DND-41 (cell line): ENCODE measurements around the gene CMTM7.
"Not testable (repeated sequence)": the region's sequence is repeated elsewhere in the genome, so short reads cannot be mapped to it uniquely, and the experiment has no call there.

ENCODE experiments used
- ATAC-seq: fragments of 200-7000 bp; cut with Tn5 transposase; 3 replicates; pipeline ENCODE4 v1.9.1; 2021; ENCODE audit warnings: low read depth; ENCODE audit not compliant: insufficient read depth
- DNase-seq: peaks from one replicate; pipeline ENCODE4 v3.0.0-alpha.2; 2020
- H2AFZ ChIP-seq: 2 replicates; pipeline ENCODE4 v1.6.0; 2012; ENCODE audit warnings: low read depth, low read length
- H3K27ac ChIP-seq: 2 replicates; pipeline ENCODE4 v1.5.1; 2012; ENCODE audit warnings: low read length, inconsistent platforms
- H3K27me3 ChIP-seq: fragments of 200-600 bp; sonication (generic); 2 replicates; pipeline ENCODE4 v1.6.0; 2012; ENCODE audit warnings: low read length, mild to moderate bottlenecking, inconsistent platforms; ENCODE audit not compliant: insufficient read depth, poor library complexity
- H3K36me3 ChIP-seq: 2 replicates; pipeline ENCODE4 v1.5.1; 2012; ENCODE audit warnings: low read length, inconsistent platforms; ENCODE audit not compliant: insufficient read depth
- H3K4me1 ChIP-seq: 2 replicates; pipeline ENCODE4 v1.5.1; 2012; ENCODE audit warnings: mild to moderate bottlenecking, low read length; ENCODE audit not compliant: insufficient read depth
- H3K4me2 ChIP-seq: 2 replicates; pipeline ENCODE4 v1.6.0; 2012; ENCODE audit warnings: mild to moderate bottlenecking, moderate library complexity, low read length, inconsistent platforms; ENCODE audit not compliant: insufficient read depth
- H3K4me3 ChIP-seq, 2 experiments: fragments of 200-600 bp in 1 of 2; shearing (Covaris generic) in 1 of 2; 2 replicates each; pipeline ENCODE4 v1.5.1; 2012 to 2016; ENCODE audit warnings: inconsistent platforms in 2 of 2, low read length in 2 of 2, mild to moderate bottlenecking in 2 of 2, low read depth in 1 of 2, moderate library complexity in 1 of 2
- H3K79me2 ChIP-seq: 2 replicates; pipeline ENCODE4 v1.6.0; 2012; ENCODE audit warnings: low read length, inconsistent platforms; ENCODE audit not compliant: insufficient read depth
- H3K9ac ChIP-seq: 2 replicates; pipeline ENCODE4 v1.6.0; 2012; ENCODE audit warnings: low read depth, mild to moderate bottlenecking, inconsistent platforms, low read length, moderate library complexity
- H3K9me3 ChIP-seq: 2 replicates; pipeline ENCODE4 v1.5.1; 2012; ENCODE audit warnings: low read length, moderate library complexity, mild to moderate bottlenecking, inconsistent platforms; ENCODE audit not compliant: insufficient read depth, severe bottlenecking
- H4K20me1 ChIP-seq: 2 replicates; pipeline ENCODE4 v1.6.0; 2012; ENCODE audit warnings: low read length; ENCODE audit not compliant: insufficient read depth
- CTCF ChIP-seq: IDR thresholded peaks from 2 replicates; pipeline ENCODE4 v1.5.1; 2012; ENCODE audit warnings: borderline replicate concordance, low read length, moderate library complexity, mild to moderate bottlenecking; ENCODE audit not compliant: poor library complexity, severe bottlenecking; ENCODE audit errors: extremely low read depth
- EZH2 ChIP-seq: IDR thresholded peaks from 3 replicates; pipeline ENCODE4 v1.6.1; 2012; ENCODE audit warnings: borderline replicate concordance, low read depth, mild to moderate bottlenecking, moderate library complexity, low read length, inconsistent platforms; ENCODE audit not compliant: severe bottlenecking

The CMTM7 gene

GRCh38 chr3:32383136-32383711, 8.4 kb upstream of the CMTM7 start:
- Histone ChIP-seq H3K27me3 (no peaks in the 10 kb centered on the region), H4K20me1 (no peaks in the 10 kb centered on the region), H3K4me3 (no peak overlapping the region), H3K4me2 (no peak overlapping the region), H3K27ac (no peak overlapping the region), H3K9me3 (no peaks in the 10 kb centered on the region), H2AFZ (no peak overlapping the region), H3K36me3 (no peaks in the 10 kb centered on the region), H3K4me1 (no peaks in the 10 kb centered on the region), H3K79me2 (no peaks in the 10 kb centered on the region), H3K9ac (no peak overlapping the region)
- ATAC-seq (no peak; the same call in 2 of the 3 replicates), DNase-seq (no peak)
- no peak for TF ChIP-seq CTCF
- TF ChIP-seq EZH2 = no peak

- TF ChIP-seq CTCF = no peak
- TF ChIP-seq EZH2 = no peak
- no peak for DNase-seq
- no peak overlapping the region for H3K4me2 ChIP-seq
- no peak overlapping the region for H3K9ac ChIP-seq
- H3K27me3 ChIP-seq = no peaks in the 10 kb centered on the region
- no peaks in the 10 kb centered on the region for H3K79me2 ChIP-seq
- H3K27ac ChIP-seq = no peak overlapping the region
- no peak overlapping the region for H2AFZ ChIP-seq
- H3K4me1 ChIP-seq = no peaks in the 10 kb centered on the region
- H3K36me3 ChIP-seq = no peaks in the 10 kb centered on the region
- H4K20me1 ChIP-seq = no peaks in the 10 kb centered on the region
- no peak for ATAC-seq
- H3K4me3 ChIP-seq = no peak overlapping the region
- H3K9me3 ChIP-seq = no peaks in the 10 kb centered on the region
These were observed 6.7 kb upstream of the CMTM7 start for GRCh38 chr3:32384938-32385337.

- DNase-seq (no peak), ATAC-seq (no peak)
- H3K4me2 ChIP-seq = no peak overlapping the region
- TF ChIP-seq CTCF (no peak), EZH2 (no peak)
- peaks cover 17% of the 10 kb centered on the region for H3K79me2 ChIP-seq
- no peak overlapping the region for H2AFZ ChIP-seq
- H3K27ac ChIP-seq = no peak overlapping the region
- no peaks in the 10 kb centered on the region for H4K20me1 ChIP-seq
- no peak overlapping the region for H3K9ac ChIP-seq
- H3K27me3 ChIP-seq = no peaks in the 10 kb centered on the region
- no peaks in the 10 kb centered on the region for H3K36me3 ChIP-seq
- peaks cover 19% of the 10 kb centered on the region for H3K4me1 ChIP-seq
- no peaks in the 10 kb centered on the region for H3K9me3 ChIP-seq
- H3K4me3 ChIP-seq = no peak overlapping the region
These were observed 4.1 kb upstream of the CMTM7 start for GRCh38 chr3:32387512-32387911.

GRCh38 chr3:32389577-32389976, 2.1 kb upstream of the CMTM7 start:
- H3K36me3 ChIP-seq = not testable (repeated sequence)

More at GRCh38 chr3:32389577-32389976, 2.1 kb upstream of the CMTM7 start:
- not testable (repeated sequence) for H4K20me1 ChIP-seq, H3K4me2 ChIP-seq, H3K9ac ChIP-seq, H3K9me3 ChIP-seq, DNase-seq, H3K4me3 ChIP-seq, ATAC-seq, H2AFZ ChIP-seq, H3K27me3 ChIP-seq, H3K27ac ChIP-seq
- Histone ChIP-seq H3K79me2 (peaks cover 38% of the 10 kb centered on the region), H3K4me1 (peaks cover 38% of the 10 kb centered on the region)
